ENCODE measurements around the gene CLASRP.

DNA sequence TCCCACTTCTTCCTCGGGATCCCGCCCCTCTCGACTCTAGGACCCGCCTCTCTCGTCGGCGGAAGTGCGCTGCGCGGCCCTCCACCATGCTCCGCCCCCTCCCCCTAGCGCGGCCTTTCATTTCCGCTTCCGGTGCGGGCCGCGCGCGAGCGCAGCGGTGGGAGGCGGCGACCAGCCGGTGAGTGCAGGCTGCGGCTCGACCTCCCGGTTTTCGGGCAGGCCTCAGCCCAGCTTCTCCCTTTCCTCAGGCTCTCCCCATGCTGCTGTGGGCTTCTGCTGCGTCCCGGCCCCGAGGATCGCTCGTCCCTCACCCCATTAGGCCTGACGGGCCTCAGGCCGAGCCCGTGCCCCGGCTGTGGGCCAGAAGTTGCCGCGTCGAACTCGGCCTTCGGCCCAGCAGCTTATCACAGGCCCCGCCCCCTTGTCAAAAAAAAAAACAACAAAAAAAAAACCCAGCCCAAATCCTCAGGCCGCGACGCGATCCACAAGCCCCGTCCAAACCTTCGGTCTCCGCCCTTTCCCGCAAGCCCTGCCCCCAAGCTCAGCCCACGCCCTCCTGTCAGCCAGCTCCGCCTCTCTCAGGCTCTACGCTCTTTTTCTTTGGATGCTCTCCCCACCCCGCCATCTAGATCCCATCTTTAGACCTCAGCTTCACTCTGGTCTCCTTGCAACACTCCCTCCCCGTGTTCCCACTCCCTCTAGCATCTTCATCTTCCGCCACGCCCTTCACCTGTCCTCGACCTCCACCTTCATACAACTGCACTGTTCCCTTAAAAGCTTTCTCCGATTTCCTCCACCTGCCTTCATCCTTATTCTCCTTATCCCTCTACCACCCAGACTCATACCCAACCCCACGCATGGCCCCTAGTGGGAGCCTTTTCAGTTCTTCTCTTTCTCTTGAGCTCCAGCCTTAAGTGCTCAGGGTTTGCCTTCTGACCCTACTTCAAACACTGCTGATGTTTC lies at the start of gene CLASRP:
- TF ChIP-seq GATA3 (IDR thresholded peaks at IDR 0.05; ENCODE audit: low read depth, low read length), result no peak
- TF ChIP-seq GATA2 (IDR thresholded peaks at IDR 0.05; ENCODE audit: low read depth, low read length), result no peak

All from SH-SY5Y (cell line).